Measurements from ENCODE around the gene PIP4K2A.

The PIP4K2A gene

DNA sequence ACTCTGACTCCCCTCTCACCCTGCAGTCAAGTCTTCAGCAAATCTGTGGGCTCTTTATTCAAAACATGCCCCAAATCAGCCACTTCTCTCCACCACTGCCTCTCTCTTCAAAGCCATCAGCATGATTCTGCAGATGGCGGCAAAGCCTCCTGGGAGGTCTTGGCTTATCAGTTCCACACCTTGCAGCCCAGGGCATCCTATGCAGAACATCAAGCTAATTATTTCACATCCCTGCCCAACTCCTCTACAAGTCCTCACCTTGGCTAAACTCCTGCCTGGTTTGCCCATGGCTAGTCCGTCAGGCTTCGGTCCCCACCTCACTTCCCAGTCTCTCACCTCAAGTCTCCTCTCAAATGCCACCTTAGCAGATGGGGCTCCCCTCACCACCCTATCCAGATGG is 70.2 kb downstream of the PIP4K2A start:
- no peak for ATAC-seq
- TF ChIP-seq ZFP3 (CRISPR knock-in tag; IDR thresholded peaks at IDR 0.05): no peak
- no peak for TF ChIP-seq SNAI2 (CRISPR knock-in tag; IDR thresholded peaks at IDR 0.05)
- no peak for TF ChIP-seq ESRRG (CRISPR knock-in tag; IDR thresholded peaks at IDR 0.05)
- no peak for TF ChIP-seq ZFP30 (CRISPR knock-in tag; IDR thresholded peaks at IDR 0.05)
- TF ChIP-seq, protein P1, sequence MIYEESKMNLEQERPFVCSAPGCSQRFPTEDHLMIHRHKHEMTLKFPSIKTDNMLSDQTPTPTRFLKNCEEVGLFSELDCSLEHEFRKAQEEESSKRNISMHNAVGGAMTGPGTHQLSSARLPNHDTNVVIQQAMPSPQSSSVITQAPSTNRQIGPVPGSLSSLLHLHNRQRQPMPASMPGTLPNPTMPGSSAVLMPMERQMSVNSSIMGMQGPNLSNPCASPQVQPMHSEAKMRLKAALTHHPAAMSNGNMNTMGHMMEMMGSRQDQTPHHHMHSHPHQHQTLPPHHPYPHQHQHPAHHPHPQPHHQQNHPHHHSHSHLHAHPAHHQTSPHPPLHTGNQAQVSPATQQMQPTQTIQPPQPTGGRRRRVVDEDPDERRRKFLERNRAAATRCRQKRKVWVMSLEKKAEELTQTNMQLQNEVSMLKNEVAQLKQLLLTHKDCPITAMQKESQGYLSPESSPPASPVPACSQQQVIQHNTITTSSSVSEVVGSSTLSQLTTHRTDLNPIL (CRISPR knock-in tag; IDR thresholded peaks at IDR 0.05; ENCODE audit: low read depth): no peak

DNA sequence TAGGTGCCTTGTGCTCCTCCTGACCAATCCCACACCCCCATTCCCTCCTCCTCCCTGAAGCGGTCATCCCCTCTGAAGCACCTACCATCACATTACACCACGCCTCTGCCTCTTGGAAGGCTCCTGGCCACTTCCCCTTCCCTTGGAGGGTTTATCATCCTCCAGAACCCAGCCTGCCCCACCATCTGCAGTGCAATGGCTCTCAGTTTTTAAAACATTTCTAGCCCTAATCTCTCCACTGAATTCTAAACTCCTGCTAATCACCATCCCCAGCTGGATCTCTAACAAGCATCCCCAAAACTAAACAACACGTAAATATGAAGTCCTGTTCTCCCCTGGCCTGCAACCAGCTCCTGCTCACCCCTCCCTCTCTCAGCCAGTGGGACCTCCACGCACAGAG is 70.6 kb downstream of the PIP4K2A start:
- ATAC-seq: no peak
- TF ChIP-seq OSR1 (CRISPR knock-in tag; IDR thresholded peaks at IDR 0.05) (no peak), POU6F1 (CRISPR knock-in tag; IDR thresholded peaks at IDR 0.05; ENCODE audit: borderline replicate concordance, low read depth) (no peak), ZFP3 (CRISPR knock-in tag; IDR thresholded peaks at IDR 0.05) (no peak), ARNTL (CRISPR knock-in tag; IDR thresholded peaks at IDR 0.05; ENCODE audit: borderline replicate concordance, low read depth) (no peak), ZNF8 (CRISPR knock-in tag; IDR thresholded peaks at IDR 0.05) (no peak), PPARA (CRISPR knock-in tag; IDR thresholded peaks at IDR 0.05; ENCODE audit: borderline replicate concordance) (no peak), GLIS3 (CRISPR knock-in tag; IDR thresholded peaks at IDR 0.05) (no peak), RARB (CRISPR knock-in tag; IDR thresholded peaks at IDR 0.05) (no peak), TSHZ2 (CRISPR knock-in tag; IDR thresholded peaks at IDR 0.05) (no peak)
- TF ChIP-seq, protein P1 (CRISPR knock-in tag; IDR thresholded peaks at IDR 0.05; ENCODE audit: low read depth): no peak

DNA sequence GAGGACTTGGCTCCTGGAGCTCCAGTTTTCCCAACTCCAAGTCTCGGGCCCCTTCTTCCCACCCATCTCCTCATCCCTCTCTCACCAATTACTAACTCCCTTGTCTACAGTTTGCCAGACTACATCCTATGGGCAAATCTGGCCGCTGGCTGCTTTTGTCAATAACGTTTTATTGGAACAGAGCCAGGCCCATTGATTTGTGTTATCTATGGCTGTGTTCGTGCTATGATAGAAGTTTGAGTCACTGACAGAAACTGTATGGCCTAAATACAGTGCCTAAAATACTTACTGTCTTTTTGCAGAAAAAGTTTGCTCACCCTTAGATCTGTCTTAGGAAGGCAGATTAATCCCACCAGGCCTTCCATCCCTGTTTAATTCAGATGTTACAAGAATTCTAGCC is 71.3 kb downstream of the PIP4K2A start:
- TF ChIP-seq ISL1 (CRISPR knock-in tag; IDR thresholded peaks at IDR 0.05) (no peak), TCF4 (CRISPR knock-in tag; IDR thresholded peaks at IDR 0.05; ENCODE audit: borderline replicate concordance) (no peak), SNAI2 (CRISPR knock-in tag; IDR thresholded peaks at IDR 0.05) (no peak), OSR1 (CRISPR knock-in tag; IDR thresholded peaks at IDR 0.05) (no peak), ZFP3 (CRISPR knock-in tag; IDR thresholded peaks at IDR 0.05) (no peak), POU6F1 (CRISPR knock-in tag; IDR thresholded peaks at IDR 0.05; ENCODE audit: borderline replicate concordance, low read depth) (no peak), ESRRG (CRISPR knock-in tag; IDR thresholded peaks at IDR 0.05) (no peak), ARNTL (CRISPR knock-in tag; IDR thresholded peaks at IDR 0.05; ENCODE audit: borderline replicate concordance, low read depth) (no peak), ZNF70 (CRISPR knock-in tag; IDR thresholded peaks at IDR 0.05) (no peak), BACH2 (CRISPR knock-in tag; IDR thresholded peaks at IDR 0.05; ENCODE audit: borderline replicate concordance) (no peak), PPARA (CRISPR knock-in tag; IDR thresholded peaks at IDR 0.05; ENCODE audit: borderline replicate concordance) (no peak), RARB (CRISPR knock-in tag; IDR thresholded peaks at IDR 0.05) (no peak), TSHZ2 (CRISPR knock-in tag; IDR thresholded peaks at IDR 0.05) (no peak), CSRNP3 (CRISPR knock-in tag; IDR thresholded peaks at IDR 0.05) (no peak), GLIS3 (CRISPR knock-in tag; IDR thresholded peaks at IDR 0.05) (no peak)
- TF ChIP-seq, protein P2, sequence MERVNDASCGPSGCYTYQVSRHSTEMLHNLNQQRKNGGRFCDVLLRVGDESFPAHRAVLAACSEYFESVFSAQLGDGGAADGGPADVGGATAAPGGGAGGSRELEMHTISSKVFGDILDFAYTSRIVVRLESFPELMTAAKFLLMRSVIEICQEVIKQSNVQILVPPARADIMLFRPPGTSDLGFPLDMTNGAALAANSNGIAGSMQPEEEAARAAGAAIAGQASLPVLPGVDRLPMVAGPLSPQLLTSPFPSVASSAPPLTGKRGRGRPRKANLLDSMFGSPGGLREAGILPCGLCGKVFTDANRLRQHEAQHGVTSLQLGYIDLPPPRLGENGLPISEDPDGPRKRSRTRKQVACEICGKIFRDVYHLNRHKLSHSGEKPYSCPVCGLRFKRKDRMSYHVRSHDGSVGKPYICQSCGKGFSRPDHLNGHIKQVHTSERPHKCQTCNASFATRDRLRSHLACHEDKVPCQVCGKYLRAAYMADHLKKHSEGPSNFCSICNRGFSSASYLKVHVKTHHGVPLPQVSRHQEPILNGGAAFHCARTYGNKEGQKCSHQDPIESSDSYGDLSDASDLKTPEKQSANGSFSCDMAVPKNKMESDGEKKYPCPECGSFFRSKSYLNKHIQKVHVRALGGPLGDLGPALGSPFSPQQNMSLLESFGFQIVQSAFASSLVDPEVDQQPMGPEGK (CRISPR knock-in tag; IDR thresholded peaks at IDR 0.05; ENCODE audit: borderline replicate concordance): no peak
- no peak for ATAC-seq

Measured in SK-N-SH treated with all-trans-retinoic acid at 6 μM for 48 hours (cell line).